HCT116 (cell line): ENCODE results near the gene LRP1B.

Experiments
- CEBPB ChIP-seq: IDR thresholded peaks from 2 replicates; pipeline ENCODE4 v1.6.1; 2012; ENCODE audit warnings: low read depth
- CTCF ChIP-seq, 3 experiments: fragments of 200-600 bp in 1 of 3; sonication (generic) in 1 of 3; IDR thresholded peaks in 2 of 3; conservative IDR thresholded peaks in 1 of 3; 2 replicates each; pipeline ENCODE4 v1.5.1; 2012 to 2017; ENCODE audit warnings: low read depth in 2 of 3, low read length in 2 of 3, antibody characterized with exemption in 1 of 3, borderline replicate concordance in 1 of 3, control low read depth in 1 of 3, mild to moderate bottlenecking in 1 of 3, mixed read lengths in 1 of 3, mixed run types in 1 of 3, moderate library complexity in 1 of 3; ENCODE audit not compliant: insufficient read depth in 1 of 3
- EGR1 ChIP-seq: IDR thresholded peaks from 2 replicates; pipeline ENCODE4 v1.6.1; 2012; ENCODE audit warnings: low read depth
- EZH2 ChIP-seq: fragments of 200-600 bp; sonication (generic); IDR thresholded peaks from 2 replicates; pipeline ENCODE4 v1.6.1; 2017; ENCODE audit warnings: antibody characterized with exemption, mixed run types
- EZH2phosphoT487 ChIP-seq: fragments of 200-600 bp; IDR thresholded peaks from 2 replicates; pipeline ENCODE4 v1.6.1; 2018; ENCODE audit warnings: antibody characterized with exemption, borderline replicate concordance
- JUND ChIP-seq: IDR thresholded peaks from 2 replicates; pipeline ENCODE4 v1.6.1; 2012
- POLR2A ChIP-seq: IDR thresholded peaks from 2 replicates; pipeline ENCODE4 v1.7.0; 2011; ENCODE audit warnings: borderline replicate concordance; ENCODE audit not compliant: insufficient read depth, insufficient read length; ENCODE audit errors: extremely low read depth
- POLR2AphosphoS5 ChIP-seq: IDR thresholded peaks from 2 replicates; pipeline ENCODE4 v1.6.1; 2011; ENCODE audit warnings: mild to moderate bottlenecking, low read depth, low read length, moderate library complexity
- SIN3A ChIP-seq: IDR thresholded peaks from 2 replicates; pipeline ENCODE4 v1.6.1; 2012; ENCODE audit warnings: low read depth
- SP1 ChIP-seq: IDR thresholded peaks from 2 replicates; pipeline ENCODE4 v1.6.1; 2012; ENCODE audit warnings: low read depth
- YY1 ChIP-seq: IDR thresholded peaks from 2 replicates; pipeline ENCODE4 v1.6.1; 2011; ENCODE audit warnings: low read length, low read depth, moderate library complexity, mild to moderate bottlenecking; ENCODE audit not compliant: insufficient replicate concordance; ENCODE audit errors: extremely low read depth
- ZBTB33 ChIP-seq: IDR thresholded peaks from 2 replicates; pipeline ENCODE4 v1.6.1; 2011; ENCODE audit warnings: mild to moderate bottlenecking, low read length, moderate library complexity; ENCODE audit not compliant: insufficient replicate concordance; ENCODE audit errors: extremely low read depth
- ZFX ChIP-seq: fragments of 450-650 bp; IDR thresholded peaks from 2 replicates; pipeline ENCODE4 v1.6.1; 2017

- TF ChIP-seq POLR2AphosphoS5 (no peak), SP1 (no peak), CTCF (IDR thresholded peaks at IDR 0.05 in 2 of 3, conservative IDR thresholded peaks at IDR 0.05 in 1 of 3; ENCODE audit: borderline replicate concordance in 1 of 3, insufficient read depth in 1 of 3, low read depth in 2 of 3, low read length in 2 of 3) (no peak), POLR2A (no peak), CEBPB (no peak), YY1 (no peak), EZH2 (no peak), ZBTB33 (no peak), EGR1 (no peak), ZFX (no peak), JUND (no peak), EZH2phosphoT487 (no peak), SIN3A (no peak)
Measured at GRCh38 chr2:141968433-141968832, 162.4 kb downstream of the LRP1B start.
